ENCODE data around the gene LRRK1. TPM values are rescaled to one million over a fixed set of nuclear protein-coding genes. Genes with fewer than 3 reads are reported as not detected.

Gene LRRK1
- total and polyA plus RNA-seq, 2 experiments from 2014 or later, result 2.6 to 4.5 TPM

GRCh38 chr15:101056366-101057334 is 137.5 kb downstream of the LRRK1 start:
- Histone ChIP-seq H3K9me2 (ENCODE audit: insufficient read depth) (peaks cover 7% of the 10 kb centered on the region), H3K4me2 (no peak overlapping the region), H3K4me3 (no peak overlapping the region), H3F3A (replicated peaks; ENCODE audit: low read depth) (no peaks in the 10 kb centered on the region), H3K27ac (ENCODE audit: low read depth) (no peak overlapping the region), H3K4me1 (ENCODE audit: insufficient read depth) (peaks cover 9% of the 10 kb centered on the region), H3K79me2 (replicated peaks; ENCODE audit: insufficient read depth) (no peaks in the 10 kb centered on the region), H3K36me3 (ENCODE audit: insufficient read depth) (peaks cover 9% of the 10 kb centered on the region; the same call in 1 of the 2 replicates), H3K27me3 (ENCODE audit: insufficient read depth) (no peaks in the 10 kb centered on the region), H2AFZ (no peak overlapping the region), H4K20me1 (replicated peaks; ENCODE audit: insufficient read depth) (no peaks in the 10 kb centered on the region)
- Mint-ChIP-seq H3K4me3 (no peak overlapping the region), H3K9me3 (peaks cover 21% of the 10 kb centered on the region), H3K27ac (no peak overlapping the region), H3K4me1 (peaks cover 14% of the 10 kb centered on the region), H3K27me3 (ENCODE audit: insufficient read depth, low read depth, poor library complexity) (peaks cover 21% of the 10 kb centered on the region), H3K36me3 (ENCODE audit: low read depth) (peaks cover 33% of the 10 kb centered on the region)
- DNase-seq (ENCODE audit: low spot score), result no peak
- no peak for ATAC-seq
- TF ChIP-seq ZNF331 (CRISPR knock-in tag; IDR thresholded peaks at IDR 0.05; ENCODE audit: low read depth) (no peak), CTCF (conservative IDR thresholded peaks at IDR 0.05; ENCODE audit: low read depth in 2 of 2) (peak in 1 of 2 experiments; percentile 57; a peak in 2 of 4 replicates), NANOG (IDR thresholded peaks at IDR 0.05; ENCODE audit: borderline replicate concordance) (no peak), POLR2AphosphoS5 (IDR thresholded peaks at IDR 0.05; ENCODE audit: low read depth) (no peak), JUNB (IDR thresholded peaks at IDR 0.05; ENCODE audit: unreplicated experiment) (no peak), EZH2phosphoT487 (IDR thresholded peaks at IDR 0.05; ENCODE audit: unreplicated experiment) (no peak)
- TF ChIP-seq, protein P1, sequence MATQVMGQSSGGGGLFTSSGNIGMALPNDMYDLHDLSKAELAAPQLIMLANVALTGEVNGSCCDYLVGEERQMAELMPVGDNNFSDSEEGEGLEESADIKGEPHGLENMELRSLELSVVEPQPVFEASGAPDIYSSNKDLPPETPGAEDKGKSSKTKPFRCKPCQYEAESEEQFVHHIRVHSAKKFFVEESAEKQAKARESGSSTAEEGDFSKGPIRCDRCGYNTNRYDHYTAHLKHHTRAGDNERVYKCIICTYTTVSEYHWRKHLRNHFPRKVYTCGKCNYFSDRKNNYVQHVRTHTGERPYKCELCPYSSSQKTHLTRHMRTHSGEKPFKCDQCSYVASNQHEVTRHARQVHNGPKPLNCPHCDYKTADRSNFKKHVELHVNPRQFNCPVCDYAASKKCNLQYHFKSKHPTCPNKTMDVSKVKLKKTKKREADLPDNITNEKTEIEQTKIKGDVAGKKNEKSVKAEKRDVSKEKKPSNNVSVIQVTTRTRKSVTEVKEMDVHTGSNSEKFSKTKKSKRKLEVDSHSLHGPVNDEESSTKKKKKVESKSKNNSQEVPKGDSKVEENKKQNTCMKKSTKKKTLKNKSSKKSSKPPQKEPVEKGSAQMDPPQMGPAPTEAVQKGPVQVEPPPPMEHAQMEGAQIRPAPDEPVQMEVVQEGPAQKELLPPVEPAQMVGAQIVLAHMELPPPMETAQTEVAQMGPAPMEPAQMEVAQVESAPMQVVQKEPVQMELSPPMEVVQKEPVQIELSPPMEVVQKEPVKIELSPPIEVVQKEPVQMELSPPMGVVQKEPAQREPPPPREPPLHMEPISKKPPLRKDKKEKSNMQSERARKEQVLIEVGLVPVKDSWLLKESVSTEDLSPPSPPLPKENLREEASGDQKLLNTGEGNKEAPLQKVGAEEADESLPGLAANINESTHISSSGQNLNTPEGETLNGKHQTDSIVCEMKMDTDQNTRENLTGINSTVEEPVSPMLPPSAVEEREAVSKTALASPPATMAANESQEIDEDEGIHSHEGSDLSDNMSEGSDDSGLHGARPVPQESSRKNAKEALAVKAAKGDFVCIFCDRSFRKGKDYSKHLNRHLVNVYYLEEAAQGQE (IDR thresholded peaks at IDR 0.05; ENCODE audit: unreplicated experiment), result no peak

DNA sequence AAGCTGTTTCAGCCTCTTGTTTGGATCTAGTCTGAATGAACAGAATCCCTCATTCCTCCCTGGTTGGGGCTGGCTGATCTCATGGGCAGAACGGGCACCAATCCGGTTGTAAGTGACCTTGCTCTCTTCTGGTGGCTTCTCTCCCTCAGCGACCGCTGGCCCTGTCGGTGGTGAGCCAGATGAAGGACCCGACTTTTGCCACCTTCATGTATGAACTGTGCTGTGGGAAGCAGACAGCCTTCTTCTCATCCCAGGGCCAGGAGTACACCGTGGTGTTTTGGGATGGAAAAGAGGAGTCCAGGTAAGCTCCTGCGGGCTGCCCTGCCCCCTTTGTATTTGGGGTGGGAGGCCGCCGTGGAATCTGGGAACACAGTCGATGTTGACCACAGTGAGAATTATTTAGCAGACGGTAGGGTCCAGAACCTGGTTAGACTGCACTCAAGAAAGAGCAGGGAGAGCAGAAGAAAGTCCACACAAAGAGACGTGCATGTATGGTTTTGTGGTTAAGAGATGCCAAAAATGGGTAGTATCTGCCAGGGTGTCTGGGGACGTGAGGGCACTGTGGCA is 138.8 kb downstream of the LRRK1 start:
- Histone ChIP-seq H3K27me3 (ENCODE audit: insufficient read depth) (no peaks in the 10 kb centered on the region), H3K4me3 (no peak overlapping the region), H3F3A (replicated peaks; ENCODE audit: low read depth) (0 out of 2 replicates have a peak, but pooled peaks cover 5% of the 10 kb centered on the region), H3K27ac (ENCODE audit: low read depth) (no peak overlapping the region), H3K9me2 (ENCODE audit: insufficient read depth) (peaks cover 7% of the 10 kb centered on the region), H4K20me1 (replicated peaks; ENCODE audit: insufficient read depth) (no peaks in the 10 kb centered on the region), H2AFZ (no peak overlapping the region), H3K4me1 (ENCODE audit: insufficient read depth) (peaks cover 17% of the 10 kb centered on the region), H3K4me2 (no peak overlapping the region), H3K36me3 (ENCODE audit: insufficient read depth) (peaks cover 9% of the 10 kb centered on the region; the same call in 1 of the 2 replicates), H3K79me2 (replicated peaks; ENCODE audit: insufficient read depth) (no peaks in the 10 kb centered on the region)
- H3K4me3 Mint-ChIP-seq, result no peak overlapping the region
- H3K9me3 Mint-ChIP-seq, result peaks cover 21% of the 10 kb centered on the region
- peaks cover 20% of the 10 kb centered on the region for H3K4me1 Mint-ChIP-seq
- H3K27me3 Mint-ChIP-seq (ENCODE audit: insufficient read depth, low read depth, poor library complexity), result peaks cover 23% of the 10 kb centered on the region
- DNase-seq (ENCODE audit: low spot score) (no peak), ATAC-seq (no peak)
- H3K36me3 Mint-ChIP-seq (ENCODE audit: low read depth), result peaks cover 33% of the 10 kb centered on the region
- TF ChIP-seq ZNF114 (CRISPR knock-in tag; IDR thresholded peaks at IDR 0.05), result no peak
- TF ChIP-seq CTCF (conservative IDR thresholded peaks at IDR 0.05; ENCODE audit: low read depth in 2 of 2), result no peak
- no peak for TF ChIP-seq ZNF331 (CRISPR knock-in tag; IDR thresholded peaks at IDR 0.05; ENCODE audit: low read depth)
- no peak for TF ChIP-seq EZH2 (IDR thresholded peaks at IDR 0.05; ENCODE audit: low read depth, unreplicated experiment)
- no peak overlapping the region for H3K27ac Mint-ChIP-seq

Measured in GM23338 (cell line).